ENCODE data around the gene ESPL1. TPM values are rescaled to one million over a fixed set of nuclear protein-coding genes. Genes with fewer than 3 reads are reported as not detected.

The ESPL1 gene
- total and polyA plus RNA-seq, 3 donors from 2014 or later, result 16.5 to 30.5 (median 24.5) TPM

DNA sequence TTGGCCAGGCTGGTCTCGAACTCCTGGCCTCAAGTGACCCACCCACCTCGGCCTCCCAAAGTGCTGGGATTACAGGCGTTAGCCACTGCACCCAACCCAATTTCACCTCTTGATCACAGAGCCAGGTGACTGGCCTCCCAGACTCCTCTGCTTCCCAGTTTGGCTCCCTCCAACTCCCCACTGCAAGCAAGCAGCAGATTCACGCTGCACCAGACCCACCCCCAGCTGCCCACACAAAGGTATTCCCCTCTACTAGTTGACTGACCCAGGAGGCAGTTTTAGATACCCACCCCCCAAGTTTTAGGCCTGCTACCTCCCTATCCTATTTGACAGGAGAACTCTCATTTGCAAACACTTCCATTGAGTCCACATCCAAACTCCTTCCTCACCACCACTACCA is 41.3 kb upstream of the ESPL1 start:
- peaks cover 24% of the 10 kb centered on the region for H3K4me1 ChIP-seq
- intact Hi-C loops (cut with DNase I; ENCODE audit: low total_unique reads), result no loop called here
- H3K36me3 ChIP-seq (ENCODE audit: low read depth, missing control alignments), result no peaks in the 10 kb centered on the region

DNA sequence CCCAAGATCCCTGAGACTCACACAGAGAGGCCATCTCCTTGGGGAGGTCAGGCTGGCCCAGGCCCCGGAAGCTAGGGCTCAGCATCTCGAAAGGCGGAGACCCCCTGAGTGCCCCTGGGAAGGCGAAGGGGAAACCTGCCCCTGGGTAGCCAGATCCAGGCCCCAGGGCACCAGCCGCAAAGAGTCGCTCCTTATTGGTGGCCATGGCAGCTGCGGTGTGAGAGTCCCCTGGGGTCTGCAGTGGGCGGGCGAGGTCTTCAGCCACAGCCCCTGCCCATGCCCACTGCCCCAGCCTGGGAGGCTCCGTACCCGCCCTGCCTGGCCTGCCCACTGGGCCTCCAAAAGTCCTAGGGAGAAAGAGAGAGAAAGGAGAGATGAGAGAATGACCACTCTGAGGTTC is 40.8 kb upstream of the ESPL1 start:
- no peaks in the 10 kb centered on the region for H3K27me3 ChIP-seq
- DNase-seq, result no peak
- WGBS, 2 donors, result 90 to 92% methylated on average over 2 to 11 of the region's 11 CpGs
- no peaks in the 10 kb centered on the region for H3K36me3 ChIP-seq (ENCODE audit: low read depth, missing control alignments)
- intact Hi-C loops (cut with DNase I; ENCODE audit: low total_unique reads), result no loop called here
- TF ChIP-seq POLR2A (IDR thresholded peaks at IDR 0.05), result no peak
- TF ChIP-seq, protein P1, sequence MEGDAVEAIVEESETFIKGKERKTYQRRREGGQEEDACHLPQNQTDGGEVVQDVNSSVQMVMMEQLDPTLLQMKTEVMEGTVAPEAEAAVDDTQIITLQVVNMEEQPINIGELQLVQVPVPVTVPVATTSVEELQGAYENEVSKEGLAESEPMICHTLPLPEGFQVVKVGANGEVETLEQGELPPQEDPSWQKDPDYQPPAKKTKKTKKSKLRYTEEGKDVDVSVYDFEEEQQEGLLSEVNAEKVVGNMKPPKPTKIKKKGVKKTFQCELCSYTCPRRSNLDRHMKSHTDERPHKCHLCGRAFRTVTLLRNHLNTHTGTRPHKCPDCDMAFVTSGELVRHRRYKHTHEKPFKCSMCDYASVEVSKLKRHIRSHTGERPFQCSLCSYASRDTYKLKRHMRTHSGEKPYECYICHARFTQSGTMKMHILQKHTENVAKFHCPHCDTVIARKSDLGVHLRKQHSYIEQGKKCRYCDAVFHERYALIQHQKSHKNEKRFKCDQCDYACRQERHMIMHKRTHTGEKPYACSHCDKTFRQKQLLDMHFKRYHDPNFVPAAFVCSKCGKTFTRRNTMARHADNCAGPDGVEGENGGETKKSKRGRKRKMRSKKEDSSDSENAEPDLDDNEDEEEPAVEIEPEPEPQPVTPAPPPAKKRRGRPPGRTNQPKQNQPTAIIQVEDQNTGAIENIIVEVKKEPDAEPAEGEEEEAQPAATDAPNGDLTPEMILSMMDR (IDR thresholded peaks at IDR 0.05), result no peak
- H3K4me1 ChIP-seq, result peaks cover 22% of the 10 kb centered on the region
- no peak overlapping the region for H3K4me3 ChIP-seq
- H3K27ac ChIP-seq, result no peak overlapping the region
- no peaks in the 10 kb centered on the region for H3K9me3 ChIP-seq

More for the DNA sequence above, 41.3 kb upstream of the ESPL1 start:
- TF ChIP-seq, protein P1 (IDR thresholded peaks at IDR 0.05), result no peak
- TF ChIP-seq POLR2A (IDR thresholded peaks at IDR 0.05), result no peak
- Histone ChIP-seq H3K9me3 (no peaks in the 10 kb centered on the region), H3K27me3 (no peaks in the 10 kb centered on the region), H3K27ac (no peak overlapping the region), H3K4me3 (no peak overlapping the region)
- DNase-seq, result no peak
- WGBS, 2 donors, result 96 to 98% methylated on average over 4 of the region's 4 CpGs

DNA sequence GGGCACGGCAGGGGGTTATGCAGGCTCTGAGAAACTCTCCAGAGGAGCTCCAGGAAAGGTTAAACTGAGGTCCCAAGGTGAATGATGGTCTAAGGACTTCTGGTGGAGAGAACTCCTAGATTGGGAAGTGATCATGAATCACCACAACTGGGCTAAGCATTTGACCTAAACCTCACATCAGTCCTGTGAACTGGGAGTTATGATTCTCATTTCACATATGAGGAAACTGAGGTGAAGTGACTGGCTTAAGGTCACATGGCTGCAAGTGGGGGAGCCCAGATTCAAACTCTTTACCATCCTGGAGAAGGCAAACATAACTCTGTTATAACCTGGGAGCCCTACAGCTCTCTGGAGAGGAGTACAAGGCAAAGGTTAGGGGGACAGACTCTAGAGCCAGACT is 40.3 kb upstream of the ESPL1 start:
- H3K9me3 ChIP-seq, result no peaks in the 10 kb centered on the region
- H3K4me1 ChIP-seq, result peaks cover 24% of the 10 kb centered on the region
- no peaks in the 10 kb centered on the region for H3K36me3 ChIP-seq (ENCODE audit: low read depth, missing control alignments)
- intact Hi-C loops (cut with DNase I; ENCODE audit: low total_unique reads), result no loop called here
- no peak for TF ChIP-seq POLR2A (IDR thresholded peaks at IDR 0.05)
- TF ChIP-seq, protein P1 (IDR thresholded peaks at IDR 0.05), result no peak
- no peak overlapping the region for H3K27ac ChIP-seq
- 80 to 100% methylated on average over 1 of the region's 1 CpG for WGBS, 2 donors
- H3K27me3 ChIP-seq, result no peaks in the 10 kb centered on the region
- no peak for DNase-seq
- no peak overlapping the region for H3K4me3 ChIP-seq

DNA sequence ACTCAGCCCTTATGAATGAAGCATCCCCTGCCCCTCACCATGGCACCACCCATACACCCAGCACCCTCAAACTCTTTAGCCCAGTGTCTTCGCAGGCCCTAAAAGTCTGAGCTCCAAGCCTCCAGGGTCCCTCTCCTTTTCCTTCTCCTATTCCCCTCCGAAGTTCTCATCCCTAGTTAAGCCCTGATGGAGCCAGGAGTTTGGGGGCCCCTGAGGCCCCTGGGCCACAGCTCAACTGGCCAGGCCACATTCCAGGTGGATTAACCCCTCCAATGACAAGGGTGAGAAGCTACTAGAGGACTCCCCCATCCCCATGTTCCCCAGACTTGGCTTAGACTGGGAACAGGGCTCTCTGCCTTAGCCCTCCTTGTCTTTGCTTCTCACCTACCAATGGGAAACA is 38.6 kb upstream of the ESPL1 start:
- Histone ChIP-seq H3K27ac (no peak overlapping the region), H3K27me3 (no peaks in the 10 kb centered on the region), H3K36me3 (ENCODE audit: low read depth, missing control alignments) (no peaks in the 10 kb centered on the region), H3K9me3 (no peaks in the 10 kb centered on the region), H3K4me1 (peaks cover 27% of the 10 kb centered on the region), H3K4me3 (no peak overlapping the region)
- intact Hi-C loops (cut with DNase I; ENCODE audit: low total_unique reads), result no loop called here
- WGBS, 2 donors, result 93 to 94% methylated on average over 2 of the region's 2 CpGs
- DNase-seq, result no peak
- TF ChIP-seq, protein P1 (IDR thresholded peaks at IDR 0.05), result no peak
- TF ChIP-seq POLR2A (IDR thresholded peaks at IDR 0.05), result no peak

DNA sequence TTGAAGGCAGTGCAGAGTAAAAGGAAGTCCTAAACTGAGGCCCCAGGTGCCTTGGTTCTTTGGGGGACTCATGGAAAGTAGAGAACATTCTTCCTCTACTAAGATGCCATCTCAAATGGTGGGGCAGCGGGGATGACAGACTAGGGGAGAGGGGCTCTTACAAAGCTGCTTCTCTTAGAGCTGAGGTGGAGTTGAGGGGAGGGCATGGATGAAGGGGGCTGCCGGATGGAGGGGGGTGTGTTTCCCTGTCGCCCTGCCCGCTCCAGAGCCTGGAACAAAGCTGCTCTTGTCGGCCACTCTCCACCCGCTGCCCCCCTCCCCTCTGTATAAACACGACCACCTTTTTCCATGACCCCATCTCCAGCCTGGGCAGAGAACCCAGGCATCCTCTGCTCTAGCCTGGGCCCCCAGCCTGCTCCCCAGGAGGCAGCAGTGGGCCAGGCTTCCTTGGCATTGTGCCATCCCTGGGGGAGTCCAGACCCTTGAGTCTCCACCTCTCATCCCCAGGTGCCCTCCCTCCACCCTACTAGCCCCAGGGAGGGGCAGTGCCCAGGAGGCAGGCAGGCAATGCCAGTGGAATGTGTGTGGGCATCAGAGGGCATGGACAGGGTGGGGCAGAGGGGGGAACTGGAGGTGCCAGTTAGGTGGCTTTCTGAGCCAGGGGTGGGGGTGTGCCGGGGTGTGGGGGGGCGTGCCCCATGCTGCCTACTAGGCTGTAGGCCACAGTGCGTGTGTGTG is 37.8 kb upstream of the ESPL1 start:
- 68 to 77% methylated on average over 4 to 10 of the region's 10 CpGs for WGBS, 2 donors
- H3K27ac ChIP-seq, result no peak overlapping the region
- H3K27me3 ChIP-seq, result no peaks in the 10 kb centered on the region
- H3K4me1 ChIP-seq, result peaks cover 27% of the 10 kb centered on the region
- no peak overlapping the region for H3K4me3 ChIP-seq
- TF ChIP-seq POLR2A (IDR thresholded peaks at IDR 0.05), result no peak
- TF ChIP-seq, protein P1 (IDR thresholded peaks at IDR 0.05), result no peak
- DNase-seq, result no peak
- H3K9me3 ChIP-seq, result no peaks in the 10 kb centered on the region
- H3K36me3 ChIP-seq (ENCODE audit: low read depth, missing control alignments), result no peaks in the 10 kb centered on the region
- intact Hi-C loops (cut with DNase I; ENCODE audit: low total_unique reads), result no loop called here
